HepG2 (cell line): Measurements from ENCODE around the gene GPC6. TPM values are rescaled to one million over a fixed set of nuclear protein-coding genes. Genes with fewer than 3 reads are reported as not detected.

Source experiments
- AGO2 ChIP-seq: fragments of 200-400 bp; formaldehyde crosslinking; optimal IDR thresholded peaks from 2 replicates; pipeline ENCODE3; 2017; ENCODE audit warnings: mild to moderate bottlenecking, low read depth, low read length, moderate library complexity
- ARHGAP35 ChIP-seq: sonication (generic); formaldehyde crosslinking; IDR thresholded peaks from 2 replicates; pipeline ENCODE4 v1.9.0; 2022; ENCODE audit warnings: mild to moderate bottlenecking, inconsistent platforms, moderate library complexity, missing genetic modification reagents, borderline replicate concordance
- CHD4 ChIP-seq: fragments of 200-600 bp; sonication (generic); IDR thresholded peaks from 2 replicates; pipeline ENCODE4 v1.7.0; 2017; ENCODE audit warnings: mild to moderate bottlenecking, low read length, borderline replicate concordance
- SNAPC2 ChIP-seq: sonication (generic); formaldehyde crosslinking; IDR thresholded peaks from 2 replicates; pipeline ENCODE4 v1.8.1; 2022; ENCODE audit warnings: mild to moderate bottlenecking, missing genetic modification reagents
- WIZ ChIP-seq: sonication (generic); formaldehyde crosslinking; IDR thresholded peaks from 2 replicates; pipeline ENCODE4 v1.5.1; 2020; ENCODE audit warnings: mild to moderate bottlenecking, missing genetic modification reagents
- ZNF264 ChIP-seq: sonication (generic); formaldehyde crosslinking; IDR thresholded peaks from 2 replicates; pipeline ENCODE4 v1.4.0; 2020; ENCODE audit warnings: missing genetic modification reagents
- polyA plus RNA-seq, 8 experiments: library from polyadenylated mRNA; depleted of rRNA in 3 of 8; stranded (reverse) in 7 of 8; unstranded in 1 of 8; fragments of >200 nt; fragmentation: Illumina TruSeq in 4 of 8; extraction: Trizol in 4 of 8; gene quantifications; 2 replicates each; pipeline versions ENCODE4 v1.2.1 to v1.2.3, GENCODE V29; 2011 to 2016; ENCODE audit warnings: low read depth in 4 of 8, missing spikeins in 1 of 8, mixed read lengths in 1 of 8; ENCODE audit not compliant: insufficient read depth in 1 of 8
- total RNA-seq, 5 experiments: library from RNA; depleted of rRNA; stranded (reverse); fragments of >200 nt; fragmentation: Illumina TruSeq; extraction: Trizol; gene quantifications; 2 replicates each; pipeline ENCODE4 v1.2.3, GENCODE V29; 2016; ENCODE audit warnings: low read depth in 1 of 5
- TF ChIP-seq, protein P1 (sequence below), 2 experiments: sonication (generic) in 1 of 2; formaldehyde crosslinking in 1 of 2; IDR thresholded peaks; 2 replicates each; pipeline versions ENCODE4 v1.6.1 to v1.9.0; 2014 to 2022; ENCODE audit warnings: antibody characterized with exemption in 1 of 2, borderline replicate concordance in 1 of 2, inconsistent platforms in 1 of 2, low read depth in 1 of 2, missing genetic modification reagents in 1 of 2
- TF ChIP-seq, protein P2 (sequence below): sonication (generic); formaldehyde crosslinking; IDR thresholded peaks from 2 replicates; pipeline ENCODE4 v1.8.1; 2023; ENCODE audit warnings: missing genetic modification reagents, mild to moderate bottlenecking, borderline replicate concordance

Gene GPC6
- total and polyA plus RNA-seq, 2 of the 13 experiments (the other 11 are each of a cell fraction or from before 2014, with no cell fraction given) = 24.5 to 33.9 TPM

DNA sequence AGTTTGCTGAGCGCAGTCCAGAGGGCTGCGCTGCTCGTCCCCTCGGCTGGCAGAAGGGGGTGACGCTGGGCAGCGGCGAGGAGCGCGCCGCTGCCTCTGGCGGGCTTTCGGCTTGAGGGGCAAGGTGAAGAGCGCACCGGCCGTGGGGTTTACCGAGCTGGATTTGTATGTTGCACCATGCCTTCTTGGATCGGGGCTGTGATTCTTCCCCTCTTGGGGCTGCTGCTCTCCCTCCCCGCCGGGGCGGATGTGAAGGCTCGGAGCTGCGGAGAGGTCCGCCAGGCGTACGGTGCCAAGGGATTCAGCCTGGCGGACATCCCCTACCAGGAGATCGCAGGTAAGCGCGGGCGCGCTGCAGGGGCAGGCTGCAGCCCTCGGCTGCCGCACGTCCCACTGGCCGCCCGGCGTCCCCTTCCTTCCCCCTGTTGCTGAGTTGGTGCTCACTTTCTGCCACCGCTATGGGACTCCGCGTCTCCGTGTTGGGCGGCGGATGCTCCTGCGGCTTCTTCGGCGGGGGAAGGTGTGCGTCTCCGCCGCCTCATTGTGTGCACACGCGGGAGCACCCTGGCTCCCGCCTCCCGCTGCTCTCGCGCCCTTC, 772 bp downstream of the GPC6 start (continued):
- TF ChIP-seq, protein P1, sequence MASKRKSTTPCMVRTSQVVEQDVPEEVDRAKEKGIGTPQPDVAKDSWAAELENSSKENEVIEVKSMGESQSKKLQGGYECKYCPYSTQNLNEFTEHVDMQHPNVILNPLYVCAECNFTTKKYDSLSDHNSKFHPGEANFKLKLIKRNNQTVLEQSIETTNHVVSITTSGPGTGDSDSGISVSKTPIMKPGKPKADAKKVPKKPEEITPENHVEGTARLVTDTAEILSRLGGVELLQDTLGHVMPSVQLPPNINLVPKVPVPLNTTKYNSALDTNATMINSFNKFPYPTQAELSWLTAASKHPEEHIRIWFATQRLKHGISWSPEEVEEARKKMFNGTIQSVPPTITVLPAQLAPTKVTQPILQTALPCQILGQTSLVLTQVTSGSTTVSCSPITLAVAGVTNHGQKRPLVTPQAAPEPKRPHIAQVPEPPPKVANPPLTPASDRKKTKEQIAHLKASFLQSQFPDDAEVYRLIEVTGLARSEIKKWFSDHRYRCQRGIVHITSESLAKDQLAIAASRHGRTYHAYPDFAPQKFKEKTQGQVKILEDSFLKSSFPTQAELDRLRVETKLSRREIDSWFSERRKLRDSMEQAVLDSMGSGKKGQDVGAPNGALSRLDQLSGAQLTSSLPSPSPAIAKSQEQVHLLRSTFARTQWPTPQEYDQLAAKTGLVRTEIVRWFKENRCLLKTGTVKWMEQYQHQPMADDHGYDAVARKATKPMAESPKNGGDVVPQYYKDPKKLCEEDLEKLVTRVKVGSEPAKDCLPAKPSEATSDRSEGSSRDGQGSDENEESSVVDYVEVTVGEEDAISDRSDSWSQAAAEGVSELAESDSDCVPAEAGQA (IDR thresholded peaks at IDR 0.05; ENCODE audit: low read depth) = no peak
- TF ChIP-seq, protein P1 (CRISPR knock-in tag; IDR thresholded peaks at IDR 0.05; ENCODE audit: borderline replicate concordance) = no peak
- TF ChIP-seq SNAPC2 (CRISPR knock-in tag) (no peak), CHD4 (no peak), WIZ (CRISPR knock-in tag) (no peak), ZNF264 (no peak), AGO2 (peak; percentile 45), ARHGAP35 (CRISPR knock-in tag) (no peak)
- TF ChIP-seq, protein P2, sequence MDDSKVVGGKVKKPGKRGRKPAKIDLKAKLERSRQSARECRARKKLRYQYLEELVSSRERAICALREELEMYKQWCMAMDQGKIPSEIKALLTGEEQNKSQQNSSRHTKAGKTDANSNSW (CRISPR knock-in tag) = no peak
